Measurements from ENCODE around the gene GRM5.

GRM5 gene

GRCh38 chr11:88831303-88831890, 234.4 kb downstream of the GRM5 start:
- no peak for DNase-seq (ENCODE audit: low read depth)

- no peak for DNase-seq (ENCODE audit: low read depth)
These were observed 238.6 kb downstream of the GRM5 start for GRCh38 chr11:88827018-88827676.

GRCh38 chr11:88819616-88820015, 246.2 kb downstream of the GRM5 start:
- DNase-seq (ENCODE audit: low read depth) = no peak

- DNase-seq (ENCODE audit: low read depth) = no peak
These were observed 246.8 kb downstream of the GRM5 start for GRCh38 chr11:88818978-88819377.

GRCh38 chr11:88815505-88815904, 250.3 kb downstream of the GRM5 start:
- no peak for DNase-seq (ENCODE audit: low read depth)

- no peak for DNase-seq (ENCODE audit: low read depth)
These were observed 251.7 kb downstream of the GRM5 start for GRCh38 chr11:88814076-88814475.

- DNase-seq (ENCODE audit: low read depth) = no peak
These were observed 252.4 kb downstream of the GRM5 start for GRCh38 chr11:88813233-88813915.

GRCh38 chr11:88810420-88811097, 255.2 kb downstream of the GRM5 start:
- no peak for DNase-seq (ENCODE audit: low read depth)

- no peak for DNase-seq (ENCODE audit: low read depth)
These were observed 256.7 kb downstream of the GRM5 start for GRCh38 chr11:88809126-88809525.

GRCh38 chr11:88807349-88807748, 258.4 kb downstream of the GRM5 start:
- no peak for DNase-seq (ENCODE audit: low read depth)

GRCh38 chr11:88806410-88806809, 259.4 kb downstream of the GRM5 start:
- no peak for DNase-seq (ENCODE audit: low read depth)

GRCh38 chr11:88801484-88802123, 264.2 kb downstream of the GRM5 start:
- DNase-seq (ENCODE audit: low read depth) = no peak

GRCh38 chr11:88799771-88800500, 265.8 kb downstream of the GRM5 start:
- no peak for DNase-seq (ENCODE audit: low read depth)

- DNase-seq (ENCODE audit: low read depth) = no peak
These were observed 275.6 kb downstream of the GRM5 start for GRCh38 chr11:88790182-88790581.

GRCh38 chr11:88779577-88779976, 286.2 kb downstream of the GRM5 start:
- DNase-seq (ENCODE audit: low read depth) = no peak

GRCh38 chr11:88770475-88771079, 295.2 kb downstream of the GRM5 start:
- no peak for DNase-seq (ENCODE audit: low read depth)

GRCh38 chr11:88744140-88744539, 321.6 kb downstream of the GRM5 start:
- DNase-seq (ENCODE audit: low read depth) = no peak

- DNase-seq (ENCODE audit: low read depth) = no peak
These were observed 326.3 kb downstream of the GRM5 start for GRCh38 chr11:88739524-88739923.

- no peak for DNase-seq (ENCODE audit: low read depth)
These were observed 356.2 kb downstream of the GRM5 start for GRCh38 chr11:88709567-88709966.

- no peak for DNase-seq (ENCODE audit: low read depth)
These were observed 361.3 kb downstream of the GRM5 start for GRCh38 chr11:88704485-88704884.

- DNase-seq (ENCODE audit: low read depth) = no peak
These were observed 364.0 kb downstream of the GRM5 start for GRCh38 chr11:88701816-88702215.

All from stimulated activated CD8-positive, alpha-beta memory T cell treated with anti-CD3 and anti-CD28 coated beads, Interleukin-15, amount 100 ng/mL, for 24 hours (primary cell).